Keratinocyte (primary cell): ENCODE measurements around the gene FBXL17.

Experiments used
- CTCF ChIP-seq, 3 experiments: IDR thresholded peaks in 1 of 3; conservative IDR thresholded peaks in 1 of 3; optimal IDR thresholded peaks in 1 of 3; 2 replicates in 2 of 3; 3 replicates in 1 of 3; pipeline versions ENCODE3 to v1.5.1; 2011; ENCODE audit warnings: low read length in 3 of 3, mild to moderate bottlenecking in 3 of 3, moderate library complexity in 2 of 3, control low read depth in 1 of 3, inconsistent platforms in 1 of 3; ENCODE audit not compliant: insufficient read depth in 2 of 3; ENCODE audit errors: extremely low read depth in 1 of 3
- EZH2 ChIP-seq: IDR thresholded peaks from one replicate; pipeline ENCODE4 v1.6.1; 2012; ENCODE audit warnings: inconsistent platforms, mild to moderate bottlenecking, low read length, moderate library complexity

- no peak for TF ChIP-seq CTCF (optimal IDR thresholded peaks at IDR 0.05 in 1 of 3, IDR thresholded peaks at IDR 0.05 in 1 of 3, conservative IDR thresholded peaks at IDR 0.05 in 1 of 3; ENCODE audit: extremely low read depth in 1 of 3, insufficient read depth in 2 of 3, low read length in 3 of 3)
- no peak for TF ChIP-seq EZH2
Measured at GRCh38 chr5:108125771-108126511, 256.0 kb downstream of the FBXL17 start.
